Iris pigment epithelial cell (primary cell): ENCODE measurements around the gene AMPH.
A peak's percentile ranks its signal among the peaks of the same experiment; 100 is the strongest.
"Not testable (repeated sequence)": the region's sequence is repeated elsewhere in the genome, so short reads cannot be mapped to it uniquely, and the experiment has no call there.

Experiments
- DNase-seq: peaks from one replicate; pipeline ENCODE4 v3.0.0-alpha.2; 2011; ENCODE audit warnings: low read depth

AMPH gene

GRCh38 chr7:38628630-38629385, 2.4 kb downstream of the AMPH start:
- peak; percentile 13 for DNase-seq

- DNase-seq: no peak
Measured at GRCh38 chr7:38625866-38626265, 5.3 kb downstream of the AMPH start.

DNA sequence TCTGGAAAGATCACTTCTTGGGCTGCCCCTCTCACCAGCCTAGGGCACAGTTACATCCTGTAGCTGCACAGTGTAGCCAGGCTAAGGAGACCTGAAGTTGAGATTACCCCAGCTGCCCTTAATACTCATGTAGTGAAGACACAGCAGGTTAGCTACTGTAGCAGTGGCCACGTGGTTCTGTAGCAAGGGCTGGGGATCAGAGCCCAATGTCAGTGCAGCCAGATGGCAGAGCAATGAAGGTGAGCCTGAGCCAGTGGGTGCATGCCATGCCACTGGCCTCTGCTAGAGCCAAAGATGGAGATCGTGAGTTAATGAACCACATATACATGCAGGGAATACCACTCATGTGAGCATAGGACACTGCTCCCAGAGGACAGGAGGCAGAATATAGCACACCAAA, 15.5 kb downstream of the AMPH start:
- DNase-seq: no peak

- DNase-seq: no peak
Measured at GRCh38 chr7:38607466-38607865, 23.7 kb downstream of the AMPH start.

GRCh38 chr7:38600741-38601140, 30.4 kb downstream of the AMPH start:
- no peak for DNase-seq

- no peak for DNase-seq
Measured at GRCh38 chr7:38594949-38595348, 36.2 kb downstream of the AMPH start.

- no peak for DNase-seq
Measured at GRCh38 chr7:38592737-38593288, 38.4 kb downstream of the AMPH start.

- no peak for DNase-seq
Measured at GRCh38 chr7:38585572-38586354, 45.4 kb downstream of the AMPH start.

DNA sequence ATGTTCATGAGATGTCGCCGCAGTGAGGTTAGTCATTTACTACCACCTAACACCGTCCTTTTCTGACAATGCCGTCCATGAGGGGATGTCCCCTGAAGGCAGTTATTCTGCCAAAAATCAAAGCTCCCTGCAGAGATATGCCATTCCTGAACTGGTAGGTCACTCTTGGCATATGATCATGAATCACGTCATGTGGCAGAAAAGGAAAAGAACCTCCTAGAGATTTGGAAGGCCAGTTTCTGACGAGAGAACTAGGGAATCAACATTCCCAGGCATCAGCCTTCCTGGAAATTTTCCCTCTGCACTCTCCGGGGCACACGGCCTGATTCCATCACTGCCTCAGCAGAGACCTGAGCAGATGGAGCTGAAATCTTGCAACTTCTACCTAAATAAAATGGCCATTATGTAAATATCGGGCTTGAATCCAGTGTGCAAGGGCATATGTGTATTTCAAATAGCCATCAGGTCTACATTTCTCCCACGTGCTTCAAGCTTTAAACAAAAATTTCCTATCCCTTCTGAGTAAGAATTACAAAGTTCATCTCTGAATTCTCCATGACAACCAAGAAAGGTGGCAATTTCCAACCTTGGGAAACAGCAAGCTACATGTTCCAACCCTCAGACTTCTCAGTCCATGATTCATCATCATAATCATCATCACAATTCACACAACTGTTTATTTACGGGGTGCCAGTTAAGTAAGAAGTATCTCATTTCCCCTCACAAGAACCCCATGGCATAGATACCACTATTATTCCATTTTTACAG, 46.5 kb downstream of the AMPH start:
- peak; percentile 30 for DNase-seq

DNA sequence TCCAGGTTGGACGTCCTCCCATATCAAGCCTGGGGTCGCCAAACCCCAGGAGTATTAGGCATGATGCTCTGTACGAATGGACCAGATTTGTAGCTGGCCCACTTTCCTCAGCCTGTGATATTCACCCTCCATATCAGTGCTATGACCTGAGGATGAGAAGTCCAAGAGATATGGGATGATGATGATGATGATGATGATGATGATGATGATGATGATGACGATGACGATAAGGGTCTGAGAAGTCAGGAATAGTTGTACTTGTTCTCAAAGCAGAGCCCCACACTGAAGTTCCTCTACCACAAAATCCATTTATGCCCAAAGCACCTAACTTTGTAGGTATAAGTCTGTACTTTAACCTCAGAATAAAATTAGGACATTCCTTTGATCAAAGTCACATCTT, 50.7 kb downstream of the AMPH start:
- no peak for DNase-seq

- DNase-seq: peak; percentile 6
Measured at GRCh38 chr7:38574086-38574485, 57.1 kb downstream of the AMPH start.

DNA sequence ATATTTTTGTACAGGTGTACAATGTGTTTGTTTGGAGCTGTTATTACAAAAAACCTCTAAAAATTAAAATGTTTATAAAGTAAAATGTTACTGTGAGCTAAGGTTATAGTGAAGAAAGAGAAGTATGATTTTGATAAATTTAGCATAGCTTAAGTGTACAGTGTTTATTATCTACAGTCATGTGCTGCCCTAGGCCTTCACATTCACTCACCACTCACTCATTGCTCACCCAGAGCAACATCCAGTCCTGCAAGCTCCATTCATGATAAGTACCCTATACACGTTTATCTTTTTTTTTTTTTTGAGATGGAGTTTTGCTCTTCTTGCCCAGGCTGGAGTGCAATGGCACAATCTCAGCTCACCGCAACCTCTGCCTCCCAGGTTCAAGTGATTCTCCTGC, 59.6 kb downstream of the AMPH start:
- not testable (repeated sequence) for DNase-seq

DNA sequence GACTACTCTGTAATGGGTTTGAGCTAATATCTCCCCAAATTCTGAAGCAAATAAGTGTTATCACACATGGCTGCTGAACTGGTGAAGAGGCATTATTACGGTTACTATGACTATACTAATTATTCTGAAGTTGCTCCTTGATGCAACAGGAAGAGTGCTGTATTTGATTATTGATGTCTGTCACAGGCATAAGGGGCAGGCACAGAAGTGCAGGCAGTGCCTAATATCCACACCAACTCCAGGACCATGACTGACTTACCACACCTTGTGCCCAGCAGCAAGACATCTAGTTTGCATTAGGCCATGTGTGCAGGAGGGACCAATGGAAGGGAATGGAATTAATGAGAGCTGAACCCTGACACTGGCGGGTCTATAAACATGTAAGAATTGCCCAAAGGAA, 62.7 kb downstream of the AMPH start:
- DNase-seq: no peak

GRCh38 chr7:38565289-38565688, 65.9 kb downstream of the AMPH start:
- no peak for DNase-seq

DNA sequence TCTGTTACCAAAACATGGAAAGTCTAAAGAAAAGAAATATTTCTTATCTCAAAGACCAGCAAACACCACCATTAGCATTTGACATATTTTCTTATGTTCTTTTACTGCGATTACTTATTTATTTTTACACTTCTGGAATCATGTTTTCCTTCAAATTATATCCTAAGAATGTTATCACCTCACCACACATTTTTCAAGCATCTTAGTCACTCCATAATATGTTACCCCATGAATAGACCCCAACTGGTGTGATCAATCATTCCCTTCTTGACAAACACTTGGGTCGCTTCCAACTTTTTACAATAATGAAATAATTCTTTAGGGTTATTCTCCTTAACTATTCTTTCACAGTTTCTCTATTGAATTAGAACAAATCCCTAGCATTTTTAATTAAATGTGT, 67.4 kb downstream of the AMPH start:
- no peak for DNase-seq

GRCh38 chr7:38561166-38561565, 70.0 kb downstream of the AMPH start:
- DNase-seq: no peak

DNA sequence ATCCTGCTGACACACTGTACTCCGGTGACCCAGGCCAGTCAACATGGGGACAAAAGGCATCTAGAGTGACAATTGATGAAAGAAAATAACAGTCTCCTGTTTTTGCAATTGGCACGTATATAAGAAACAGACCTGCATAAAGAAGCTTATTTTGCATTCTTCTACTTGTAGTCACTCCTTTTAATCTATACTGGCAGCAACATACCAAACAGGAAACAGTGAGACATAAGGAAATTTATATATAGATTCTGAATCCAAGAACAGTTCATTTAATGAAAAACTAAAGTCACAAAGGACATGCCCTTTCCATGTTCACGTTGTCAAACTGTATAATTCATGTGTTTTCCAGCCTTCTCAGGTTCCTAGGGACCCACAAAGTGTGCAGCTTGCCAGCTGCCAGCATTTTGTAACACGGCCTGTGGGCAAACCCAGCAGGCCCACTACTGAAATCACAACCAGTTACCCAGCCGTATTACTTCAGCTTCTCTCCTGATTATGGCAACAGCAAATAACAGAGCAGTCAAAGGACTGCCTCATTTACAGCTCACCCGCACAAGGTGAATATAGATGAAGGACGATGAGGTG, 72.3 kb downstream of the AMPH start:
- no peak for DNase-seq

DNA sequence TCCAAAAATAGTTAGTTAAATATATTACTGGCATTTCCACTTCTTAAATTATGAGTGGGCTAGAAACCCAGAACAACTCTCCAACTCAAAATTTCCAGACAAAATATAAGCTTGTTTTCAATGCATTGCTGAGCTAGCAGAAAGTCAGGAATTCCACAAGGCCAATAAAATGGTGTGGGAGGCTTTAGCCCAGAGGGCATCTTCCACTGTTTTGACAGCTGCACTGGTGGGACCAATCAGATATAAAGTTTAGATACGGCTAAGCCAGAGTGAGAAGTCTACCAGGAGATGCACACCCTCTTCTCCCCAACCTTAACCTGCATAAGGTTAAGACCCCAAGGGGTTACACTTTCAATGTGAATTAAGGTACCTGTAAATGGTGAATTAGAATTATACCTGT, 76.6 kb downstream of the AMPH start:
- DNase-seq: no peak

DNA sequence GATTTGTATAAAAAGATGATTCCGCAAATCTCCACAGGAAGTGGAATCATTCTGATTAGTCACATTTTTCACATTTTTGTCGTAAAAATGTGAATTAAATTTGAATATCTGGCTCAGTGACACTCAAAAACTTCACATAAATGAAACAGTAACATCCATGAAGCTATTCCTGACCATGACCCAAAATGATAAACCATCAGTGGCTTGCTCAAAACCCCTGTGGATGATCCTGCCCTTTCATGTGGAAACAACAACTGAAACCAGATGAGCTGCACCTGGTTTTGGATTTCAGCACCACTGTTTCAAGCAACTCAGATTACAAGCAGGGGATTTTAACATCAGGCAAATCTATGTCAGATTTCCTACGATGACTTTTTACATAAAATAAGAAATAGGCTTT, 80.3 kb downstream of the AMPH start:
- DNase-seq: no peak

GRCh38 chr7:38548605-38549004, 82.6 kb downstream of the AMPH start:
- no peak for DNase-seq

GRCh38 chr7:38546763-38547162, 84.4 kb downstream of the AMPH start:
- DNase-seq: no peak

DNA sequence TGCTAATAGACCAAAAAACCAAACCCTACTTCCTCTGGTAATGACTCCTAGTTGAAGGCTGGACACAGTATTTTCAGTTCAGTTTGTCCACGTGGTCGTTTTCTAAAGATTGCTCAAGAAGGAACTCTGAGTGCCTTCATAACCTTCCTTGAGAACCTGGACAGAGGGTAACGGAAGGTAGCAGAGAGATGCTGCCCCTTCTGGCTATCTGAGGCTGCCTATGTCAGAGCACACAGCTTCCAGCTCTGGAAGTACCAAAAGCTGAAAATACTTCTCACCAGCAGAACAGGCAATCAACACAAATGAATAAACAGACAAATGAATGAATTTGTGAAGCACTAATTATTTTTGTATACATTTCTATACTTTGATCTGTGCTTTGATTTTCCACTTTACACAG, 85.2 kb downstream of the AMPH start:
- no peak for DNase-seq
